ENCODE results near the gene SPON1.
"Not testable (repeated sequence)": the region's sequence is repeated elsewhere in the genome, so short reads cannot be mapped to it uniquely, and the experiment has no call there.

Gene SPON1

DNA sequence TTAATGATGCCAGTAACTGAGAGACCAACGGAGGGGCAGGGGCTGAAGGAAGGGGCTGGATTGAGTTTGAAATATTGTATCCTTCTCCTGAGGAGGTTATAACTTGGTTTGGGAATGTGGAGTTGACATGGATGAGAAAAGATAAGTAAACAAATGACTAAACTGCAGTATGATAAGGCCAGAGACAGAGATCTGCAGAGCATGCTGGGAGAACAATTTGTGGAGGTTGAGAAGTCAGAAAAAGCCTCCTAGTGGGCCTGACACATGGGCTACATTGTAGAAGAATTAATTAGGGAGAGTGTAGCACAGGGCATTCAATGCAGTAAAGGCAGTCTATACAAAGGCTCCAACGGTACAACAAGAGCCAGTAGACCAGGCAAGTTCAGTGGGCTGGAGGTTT lies 55.9 kb downstream of the SPON1 start:
- Histone ChIP-seq H3K36me3 (ENCODE audit: insufficient read depth, low read length) (no peaks in the 10 kb centered on the region), H3K9me3 (ENCODE audit: low read length) (no peaks in the 10 kb centered on the region), H3K4me1 (ENCODE audit: insufficient read depth, low read length) (no peaks in the 10 kb centered on the region), H3K27me3 (ENCODE audit: control insufficient read depth in 1 of 2, insufficient read depth in 2 of 2, low read length in 2 of 2) (no peaks in the 10 kb centered on the region), H3K4me3 (ENCODE audit: low read depth in 1 of 2, low read length in 2 of 2) (no peak overlapping the region), H3K9ac (ENCODE audit: low read length) (no peak overlapping the region), H3K27ac (ENCODE audit: low read depth, low read length) (no peak overlapping the region)

DNA sequence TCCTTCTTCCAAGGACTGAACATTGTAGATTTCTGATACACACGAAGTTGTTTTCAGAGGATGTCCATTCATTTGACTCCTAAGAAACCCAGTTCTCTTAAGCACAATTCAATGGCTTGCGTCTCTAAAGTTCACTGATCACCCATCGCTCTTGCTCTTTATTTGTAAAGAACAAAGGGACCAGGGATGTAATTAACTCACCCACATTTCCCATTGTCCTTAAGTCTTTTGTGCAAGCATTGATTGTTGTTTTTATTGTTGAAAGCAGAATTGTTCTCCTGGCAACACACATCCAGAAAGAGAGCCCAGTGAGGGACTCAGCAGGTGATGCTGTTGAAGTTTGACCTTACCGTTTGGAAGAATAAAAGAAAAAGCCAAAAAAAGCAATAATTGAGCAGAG lies 59.2 kb downstream of the SPON1 start:
- no peaks in the 10 kb centered on the region for H3K36me3 ChIP-seq (ENCODE audit: insufficient read depth, low read length)
- H3K9ac ChIP-seq (ENCODE audit: low read length): no peak overlapping the region
- peaks cover 1% of the 10 kb centered on the region for H3K4me1 ChIP-seq (ENCODE audit: insufficient read depth, low read length)
- H3K27ac ChIP-seq (ENCODE audit: low read depth, low read length): no peak overlapping the region
- H3K4me3 ChIP-seq (ENCODE audit: low read depth in 1 of 2, low read length in 2 of 2): no peak overlapping the region
- peaks cover 0 to 5% of the 10 kb centered on the region in 2 donors for H3K27me3 ChIP-seq (ENCODE audit: control insufficient read depth in 1 of 2, insufficient read depth in 2 of 2, low read length in 2 of 2)
- no peaks in the 10 kb centered on the region for H3K9me3 ChIP-seq (ENCODE audit: low read length)

DNA sequence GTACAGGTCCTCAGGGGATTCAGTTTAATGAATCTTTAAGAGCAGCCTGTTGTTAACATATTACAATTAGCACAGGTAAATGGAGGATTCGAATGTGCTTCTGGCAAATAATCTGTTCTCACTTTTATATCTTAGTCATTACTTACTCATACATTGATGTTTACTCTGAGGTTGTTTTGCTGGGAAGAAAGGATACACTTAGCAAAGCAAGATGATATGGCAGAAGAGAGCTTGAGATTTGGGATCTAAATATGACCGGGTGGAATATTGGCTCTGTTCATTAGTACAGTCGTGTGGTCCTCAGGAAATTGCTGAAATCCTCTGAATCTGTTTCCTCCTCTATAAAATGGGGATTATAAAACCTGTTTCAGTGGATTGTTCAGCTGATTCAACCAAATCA lies 59.7 kb downstream of the SPON1 start:
- H3K27me3 ChIP-seq (ENCODE audit: control insufficient read depth in 1 of 2, insufficient read depth in 2 of 2, low read length in 2 of 2): peaks cover 0 to 5% of the 10 kb centered on the region in 2 donors
- no peak overlapping the region for H3K4me3 ChIP-seq (ENCODE audit: low read depth in 1 of 2, low read length in 2 of 2)
- peaks cover 6% of the 10 kb centered on the region for H3K4me1 ChIP-seq (ENCODE audit: insufficient read depth, low read length)
- no peaks in the 10 kb centered on the region for H3K9me3 ChIP-seq (ENCODE audit: low read length)
- H3K9ac ChIP-seq (ENCODE audit: low read length): no peak overlapping the region
- H3K36me3 ChIP-seq (ENCODE audit: insufficient read depth, low read length): no peaks in the 10 kb centered on the region
- no peak overlapping the region for H3K27ac ChIP-seq (ENCODE audit: low read depth, low read length)

DNA sequence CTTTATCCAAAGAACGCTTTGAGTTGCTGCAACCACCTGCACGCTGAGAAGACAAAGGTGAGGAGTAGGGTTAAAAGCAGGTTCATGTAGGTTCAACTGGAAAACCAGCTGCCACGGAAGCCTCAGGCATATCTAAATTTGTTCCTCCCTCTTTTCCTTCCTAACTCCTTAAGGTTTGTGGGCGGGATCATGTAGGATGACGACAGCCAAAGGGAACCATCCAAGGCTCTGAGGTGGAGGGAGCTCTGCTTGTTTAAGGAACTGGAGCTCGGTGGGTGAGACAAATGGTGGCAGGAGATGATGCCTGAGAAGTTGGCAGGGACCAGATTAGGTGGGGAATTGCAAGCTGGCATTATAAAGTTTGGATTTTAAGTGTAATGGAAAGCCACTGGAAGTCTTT lies 60.3 kb downstream of the SPON1 start:
- Histone ChIP-seq H3K9ac (ENCODE audit: low read length) (no peak overlapping the region), H3K4me3 (ENCODE audit: low read depth in 1 of 2, low read length in 2 of 2) (no peak overlapping the region), H3K9me3 (ENCODE audit: low read length) (no peaks in the 10 kb centered on the region), H3K27me3 (ENCODE audit: control insufficient read depth in 1 of 2, insufficient read depth in 2 of 2, low read length in 2 of 2) (peaks cover 0 to 5% of the 10 kb centered on the region in 2 donors), H3K27ac (ENCODE audit: low read depth, low read length) (no peak overlapping the region), H3K36me3 (ENCODE audit: insufficient read depth, low read length) (no peaks in the 10 kb centered on the region), H3K4me1 (ENCODE audit: insufficient read depth, low read length) (peaks cover 12% of the 10 kb centered on the region)

DNA sequence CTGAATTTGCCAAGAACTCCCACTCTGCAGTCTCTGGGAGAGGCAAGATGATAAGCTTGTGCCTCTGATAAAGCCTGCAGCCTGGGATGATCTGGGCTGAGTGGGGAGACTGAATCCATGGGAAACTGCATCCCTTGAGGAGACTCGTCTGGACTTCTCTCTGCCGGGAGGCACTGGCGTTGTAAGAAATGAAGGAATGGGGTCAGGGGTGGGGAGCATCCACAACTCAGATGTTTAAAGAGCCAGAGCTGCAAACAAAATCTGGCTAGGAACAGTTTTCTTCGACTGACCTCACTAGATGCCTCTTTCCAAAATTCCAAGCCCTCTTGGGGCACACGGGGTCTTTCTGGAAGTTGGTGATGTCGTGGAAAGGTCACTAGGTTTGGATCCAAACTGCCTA lies 64.4 kb downstream of the SPON1 start:
- Histone ChIP-seq H3K27me3 (ENCODE audit: control insufficient read depth in 1 of 2, insufficient read depth in 2 of 2, low read length in 2 of 2) (peaks cover 0 to 5% of the 10 kb centered on the region in 2 donors), H3K4me3 (ENCODE audit: low read depth in 1 of 2, low read length in 2 of 2) (no peak overlapping the region), H3K4me1 (ENCODE audit: insufficient read depth, low read length) (peaks cover 38% of the 10 kb centered on the region), H3K9ac (ENCODE audit: low read length) (no peak overlapping the region), H3K36me3 (ENCODE audit: insufficient read depth, low read length) (no peaks in the 10 kb centered on the region), H3K9me3 (ENCODE audit: low read length) (no peaks in the 10 kb centered on the region), H3K27ac (ENCODE audit: low read depth, low read length) (no peak overlapping the region)

DNA sequence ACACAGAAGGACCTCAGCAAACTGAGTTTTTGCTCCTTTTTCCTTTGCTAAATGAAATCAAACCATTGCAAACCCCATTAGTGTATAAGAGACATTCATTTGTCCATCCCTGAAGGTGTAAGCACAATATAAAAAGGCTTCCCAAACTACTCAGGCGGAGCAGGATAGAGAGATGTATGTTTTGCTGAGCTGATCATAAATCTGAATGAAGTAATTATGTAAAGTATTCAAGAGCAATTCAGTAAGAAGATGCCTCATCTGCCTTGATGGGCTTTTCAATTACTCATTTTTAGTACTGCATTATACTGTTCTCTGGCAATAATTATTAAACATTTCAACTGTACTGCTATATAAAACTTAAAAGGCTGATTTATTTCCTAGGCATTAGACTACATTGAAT lies 65.0 kb downstream of the SPON1 start:
- no peaks in the 10 kb centered on the region for H3K9me3 ChIP-seq (ENCODE audit: low read length)
- no peak overlapping the region for H3K9ac ChIP-seq (ENCODE audit: low read length)
- H3K27me3 ChIP-seq (ENCODE audit: control insufficient read depth in 1 of 2, insufficient read depth in 2 of 2, low read length in 2 of 2): peaks cover 0 to 5% of the 10 kb centered on the region in 2 donors
- no peaks in the 10 kb centered on the region for H3K36me3 ChIP-seq (ENCODE audit: insufficient read depth, low read length)
- H3K4me3 ChIP-seq (ENCODE audit: low read depth in 1 of 2, low read length in 2 of 2): no peak overlapping the region
- H3K27ac ChIP-seq (ENCODE audit: low read depth, low read length): no peak overlapping the region
- peaks cover 38% of the 10 kb centered on the region for H3K4me1 ChIP-seq (ENCODE audit: insufficient read depth, low read length)

DNA sequence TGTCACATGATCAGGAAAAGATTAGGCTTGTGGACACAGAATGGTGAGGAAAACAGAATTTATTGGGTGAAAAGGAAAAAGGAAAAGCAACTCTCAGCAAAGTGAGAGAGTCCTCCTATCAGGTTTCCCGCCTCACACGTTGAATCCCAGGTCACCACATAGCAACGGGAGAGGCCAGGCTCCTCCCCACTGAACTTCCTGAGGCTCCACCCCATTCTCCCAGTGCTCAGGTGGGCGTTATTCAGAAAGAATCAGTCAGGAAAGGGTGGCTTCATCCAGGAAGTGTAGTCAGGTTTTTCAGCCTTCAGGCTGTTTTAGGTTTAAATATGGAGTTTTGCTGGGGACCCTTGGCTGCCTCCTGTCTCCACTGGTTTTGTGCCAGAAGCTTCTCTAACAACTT lies 66.9 kb downstream of the SPON1 start:
- no peak overlapping the region for H3K9ac ChIP-seq (ENCODE audit: low read length)
- H3K36me3 ChIP-seq (ENCODE audit: insufficient read depth, low read length): no peaks in the 10 kb centered on the region
- H3K4me1 ChIP-seq (ENCODE audit: insufficient read depth, low read length): peaks cover 38% of the 10 kb centered on the region
- no peak overlapping the region for H3K4me3 ChIP-seq (ENCODE audit: low read depth in 1 of 2, low read length in 2 of 2)
- H3K9me3 ChIP-seq (ENCODE audit: low read length): no peaks in the 10 kb centered on the region
- H3K27me3 ChIP-seq (ENCODE audit: control insufficient read depth in 1 of 2, insufficient read depth in 2 of 2, low read length in 2 of 2): peaks cover 0 to 5% of the 10 kb centered on the region in 2 donors
- peak overlapping the region; percentile 19 for H3K27ac ChIP-seq (ENCODE audit: low read depth, low read length)

DNA sequence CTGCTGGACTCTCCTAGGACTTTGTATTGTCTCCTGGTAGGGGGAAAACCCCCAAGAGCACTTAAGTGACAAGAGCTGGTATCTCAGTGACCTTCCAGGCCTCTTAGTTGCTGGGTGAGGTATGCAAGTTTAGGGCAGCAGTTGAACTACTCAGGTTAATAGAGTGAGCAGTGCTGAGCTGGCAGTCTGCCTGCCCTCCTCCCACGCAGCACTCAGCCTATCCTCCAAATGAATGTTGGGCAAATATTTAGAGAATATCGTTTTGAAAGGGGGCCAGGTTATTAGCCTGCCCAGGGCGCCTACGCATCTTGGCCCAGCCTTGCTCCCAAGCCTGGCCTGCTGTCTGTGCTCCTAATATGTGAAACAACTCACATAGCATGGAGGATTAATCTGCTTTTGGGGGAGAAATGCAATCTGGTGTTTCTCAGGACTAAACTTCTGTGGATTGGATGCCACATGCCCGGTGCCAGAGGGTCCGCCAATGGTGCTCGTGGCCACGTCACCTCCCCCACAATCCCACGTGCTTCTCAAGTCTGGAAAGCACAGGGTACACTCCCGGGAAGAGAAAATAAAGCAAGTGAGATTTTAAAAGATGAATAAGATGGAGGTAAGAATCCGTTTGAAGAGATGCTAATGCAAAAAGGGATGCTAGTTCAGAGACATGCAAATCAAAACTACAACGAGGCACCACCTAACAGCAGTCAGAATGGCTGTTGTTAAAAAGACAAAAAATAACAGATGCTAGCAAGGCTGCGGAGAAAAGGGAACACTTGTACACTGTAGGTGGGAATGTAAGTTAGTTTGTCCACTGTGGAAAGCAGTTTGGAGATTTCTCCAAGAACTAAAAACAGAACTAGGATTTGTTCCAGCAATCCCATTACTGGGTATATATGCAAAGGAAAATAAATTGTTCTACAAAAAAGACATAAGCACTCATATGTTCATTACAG lies 67.7 kb downstream of the SPON1 start:
- peak overlapping the region in 1 of 2 donors; percentile 8 for H3K4me3 ChIP-seq (ENCODE audit: low read depth in 1 of 2, low read length in 2 of 2)
- H3K9me3 ChIP-seq (ENCODE audit: low read length): no peaks in the 10 kb centered on the region
- peaks cover 0 to 4% of the 10 kb centered on the region in 2 donors for H3K27me3 ChIP-seq (ENCODE audit: control insufficient read depth in 1 of 2, insufficient read depth in 2 of 2, low read length in 2 of 2)
- H3K9ac ChIP-seq (ENCODE audit: low read length): no peak overlapping the region
- peaks cover 38% of the 10 kb centered on the region for H3K4me1 ChIP-seq (ENCODE audit: insufficient read depth, low read length)
- no peaks in the 10 kb centered on the region for H3K36me3 ChIP-seq (ENCODE audit: insufficient read depth, low read length)
- H3K27ac ChIP-seq (ENCODE audit: low read depth, low read length): peak overlapping the region; percentile 19

DNA sequence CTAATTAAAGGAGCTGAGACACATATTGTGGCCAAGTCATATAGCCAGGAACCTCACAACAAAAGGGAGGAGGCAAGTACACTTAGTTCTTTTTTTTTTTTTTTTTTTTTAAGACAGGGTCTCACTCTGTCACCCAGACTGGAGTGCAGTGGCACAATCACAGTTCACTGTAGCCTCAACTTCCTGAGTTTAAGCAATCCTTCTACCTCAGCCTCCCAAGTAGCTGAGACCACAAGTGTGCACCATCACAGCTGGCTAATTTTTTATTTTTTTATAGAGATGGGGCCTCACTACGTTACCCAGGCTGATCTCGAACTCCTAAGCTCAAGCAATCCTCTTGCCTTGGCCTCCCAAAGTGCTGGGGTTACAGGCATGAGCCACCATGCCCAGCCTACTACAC lies 73.0 kb downstream of the SPON1 start:
- not testable (repeated sequence) for H3K27ac ChIP-seq (ENCODE audit: low read depth, low read length); H3K4me1 ChIP-seq (ENCODE audit: insufficient read depth, low read length); H3K9me3 ChIP-seq (ENCODE audit: low read length)

DNA sequence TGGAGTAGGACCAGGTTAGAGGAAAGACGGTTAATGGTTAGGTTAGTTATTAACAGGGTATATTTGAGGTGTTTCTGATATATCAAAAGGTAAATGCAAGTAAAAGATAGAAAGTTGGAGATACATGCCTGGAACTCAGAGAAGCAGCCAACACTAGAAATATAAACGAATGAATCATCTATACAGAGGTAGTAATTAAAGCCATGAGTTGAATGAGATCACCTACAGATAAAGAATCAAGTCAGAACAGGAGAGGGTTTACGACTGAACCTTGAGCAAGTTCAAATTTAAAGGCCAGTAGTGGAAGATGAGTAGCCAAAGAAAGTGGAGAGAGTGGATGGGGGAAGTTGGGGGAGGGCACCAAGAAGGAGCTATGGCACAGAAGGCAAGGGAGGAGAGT lies 73.9 kb downstream of the SPON1 start:
- H3K4me1 ChIP-seq (ENCODE audit: insufficient read depth, low read length): no peaks in the 10 kb centered on the region
- H3K9ac ChIP-seq (ENCODE audit: low read length): no peak overlapping the region
- H3K27me3 ChIP-seq (ENCODE audit: control insufficient read depth in 1 of 2, insufficient read depth in 2 of 2, low read length in 2 of 2): no peaks in the 10 kb centered on the region
- H3K36me3 ChIP-seq (ENCODE audit: insufficient read depth, low read length): no peaks in the 10 kb centered on the region
- H3K9me3 ChIP-seq (ENCODE audit: low read length): no peaks in the 10 kb centered on the region
- H3K4me3 ChIP-seq (ENCODE audit: low read depth in 1 of 2, low read length in 2 of 2): no peak overlapping the region
- no peak overlapping the region for H3K27ac ChIP-seq (ENCODE audit: low read depth, low read length)

More for the DNA sequence above, 73.0 kb downstream of the SPON1 start:
- not testable (repeated sequence) for H3K27me3 ChIP-seq (ENCODE audit: control insufficient read depth in 1 of 2, insufficient read depth in 2 of 2, low read length in 2 of 2); H3K4me3 ChIP-seq (ENCODE audit: low read depth in 1 of 2, low read length in 2 of 2); H3K36me3 ChIP-seq (ENCODE audit: insufficient read depth, low read length); H3K9ac ChIP-seq (ENCODE audit: low read length)

DNA sequence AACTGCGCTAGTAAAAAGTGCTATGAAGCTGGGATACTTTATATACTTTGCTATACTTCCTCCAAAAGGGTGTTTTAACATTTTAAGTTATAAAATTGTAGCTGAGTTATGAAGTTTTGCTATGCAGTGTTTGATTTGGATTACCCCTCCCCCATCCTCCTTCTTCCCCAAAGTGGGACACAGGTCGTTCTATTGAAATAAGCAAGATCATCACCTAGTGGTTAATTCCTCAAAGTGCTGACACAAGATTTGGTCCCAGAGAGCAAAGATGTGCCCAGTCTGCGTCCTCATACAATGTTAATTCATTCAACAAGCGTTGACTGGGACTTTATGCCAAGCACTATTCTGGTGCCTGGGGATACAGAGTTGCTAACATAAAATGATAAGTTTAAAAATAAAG lies 78.5 kb downstream of the SPON1 start:
- Histone ChIP-seq H3K9ac (ENCODE audit: low read length) (no peak overlapping the region), H3K4me3 (ENCODE audit: low read depth in 1 of 2, low read length in 2 of 2) (no peak overlapping the region), H3K4me1 (ENCODE audit: insufficient read depth, low read length) (no peaks in the 10 kb centered on the region), H3K9me3 (ENCODE audit: low read length) (no peaks in the 10 kb centered on the region), H3K27me3 (ENCODE audit: control insufficient read depth in 1 of 2, insufficient read depth in 2 of 2, low read length in 2 of 2) (no peaks in the 10 kb centered on the region), H3K36me3 (ENCODE audit: insufficient read depth, low read length) (no peaks in the 10 kb centered on the region), H3K27ac (ENCODE audit: low read depth, low read length) (no peak overlapping the region)

DNA sequence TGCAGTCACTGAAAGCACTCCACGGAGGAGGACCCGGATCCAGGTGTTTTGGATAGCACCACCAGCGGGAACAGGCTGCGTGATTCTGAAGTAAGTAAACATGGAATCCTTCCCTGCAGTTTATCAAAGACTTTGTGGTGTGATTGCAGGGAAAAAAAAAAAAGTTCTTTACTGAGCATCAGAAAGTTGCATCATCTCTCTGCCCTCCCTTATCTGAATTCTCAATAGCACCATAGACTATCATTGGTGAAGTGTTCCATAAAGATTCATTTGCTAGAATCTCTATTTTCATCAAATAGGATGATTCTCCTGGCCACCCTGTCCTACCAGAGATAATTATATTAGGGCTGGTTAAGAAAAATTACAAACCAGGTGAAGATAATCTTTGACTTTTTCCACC lies 79.0 kb downstream of the SPON1 start:
- no peaks in the 10 kb centered on the region for H3K36me3 ChIP-seq (ENCODE audit: insufficient read depth, low read length)
- no peaks in the 10 kb centered on the region for H3K4me1 ChIP-seq (ENCODE audit: insufficient read depth, low read length)
- no peaks in the 10 kb centered on the region for H3K27me3 ChIP-seq (ENCODE audit: control insufficient read depth in 1 of 2, insufficient read depth in 2 of 2, low read length in 2 of 2)
- H3K9me3 ChIP-seq (ENCODE audit: low read length): no peaks in the 10 kb centered on the region
- H3K4me3 ChIP-seq (ENCODE audit: low read depth in 1 of 2, low read length in 2 of 2): no peak overlapping the region
- no peak overlapping the region for H3K27ac ChIP-seq (ENCODE audit: low read depth, low read length)
- H3K9ac ChIP-seq (ENCODE audit: low read length): no peak overlapping the region

Data from muscle layer of colon (tissue), 2 donors.